Effector memory CD8-positive, alpha-beta T cell (primary cell): Measurements from ENCODE around the gene AJAP1.

ENCODE experiments used
- ATAC-seq: fragments of 150-1000 bp; cut with Tn5 transposase; replicated peaks from 2 replicates; pipeline ENCODE4 v1.10.0; 2021; ENCODE audit warnings: mild to moderate bottlenecking, moderate library complexity
- DNase-seq, 3 experiments: peaks; one replicate each; pipeline ENCODE4 v3.0.0; 2021
- H3K27ac Mint-ChIP-seq, 2 donors: one replicate each; pipeline ENCODE4 v1.8.0; 2022; ENCODE audit warnings: mild to moderate bottlenecking in 2 of 2, mixed read lengths in 2 of 2, moderate library complexity in 2 of 2
- H3K27me3 Mint-ChIP-seq, 2 donors: one replicate each; pipeline ENCODE4 v1.8.0; 2022; ENCODE audit warnings: mixed read lengths in 2 of 2
- H3K36me3 Mint-ChIP-seq: one replicate; pipeline ENCODE4 v1.8.0; 2022; ENCODE audit warnings: mild to moderate bottlenecking, moderate library complexity, mixed read lengths; ENCODE audit not compliant: insufficient read depth
- H3K4me1 Mint-ChIP-seq, 2 donors: one replicate each; pipeline ENCODE4 v1.8.0; 2022; ENCODE audit warnings: low read depth in 2 of 2, mixed read lengths in 2 of 2
- H3K4me3 Mint-ChIP-seq, 2 donors: one replicate each; pipeline ENCODE4 v1.8.0; 2022; ENCODE audit warnings: mild to moderate bottlenecking in 2 of 2, mixed read lengths in 2 of 2, moderate library complexity in 2 of 2
- H3K9me3 Mint-ChIP-seq, 2 donors: one replicate each; pipeline ENCODE4 v1.8.0; 2022; ENCODE audit warnings: mixed read lengths in 2 of 2

The AJAP1 gene

GRCh38 chr1:4622821-4623220 lies 31.6 kb upstream of the AJAP1 start:
- Mint-ChIP-seq H3K27me3 (peaks cover 6 to 19% of the 10 kb centered on the region in 2 donors), H3K9me3 (no peaks in the 10 kb centered on the region), H3K4me3 (no peak overlapping the region), H3K36me3 (no peaks in the 10 kb centered on the region), H3K27ac (no peak overlapping the region), H3K4me1 (no peaks in the 10 kb centered on the region)
- DNase-seq = no peak
- ATAC-seq = no peak

DNA sequence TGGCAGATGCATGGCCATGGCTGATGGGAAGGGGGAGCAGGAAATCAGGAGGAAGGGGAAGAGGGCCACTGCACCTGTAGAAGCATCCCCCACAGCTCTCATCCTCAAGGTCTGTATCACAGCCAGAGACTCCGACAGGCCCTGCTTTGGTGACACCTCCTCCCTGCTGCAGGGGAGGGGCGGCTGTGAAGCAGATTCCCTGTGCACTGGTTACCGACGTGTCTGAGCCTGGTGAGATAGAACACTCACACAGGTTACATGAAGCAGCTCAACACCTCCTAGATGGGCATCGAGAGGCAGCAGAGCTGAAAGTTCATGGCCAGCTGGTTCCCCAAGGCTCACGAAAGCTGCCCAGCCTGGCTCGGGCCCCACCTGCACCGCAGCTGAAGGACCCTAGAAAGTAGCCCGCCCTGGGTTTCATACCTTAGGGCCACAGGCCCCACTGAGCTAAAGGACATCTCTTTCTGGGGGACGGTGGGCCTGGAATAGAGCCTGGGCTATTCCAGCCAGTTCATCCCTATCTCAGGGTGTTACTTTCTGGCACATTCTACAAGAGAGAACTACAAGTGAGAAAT lies 30.2 kb upstream of the AJAP1 start:
- Mint-ChIP-seq H3K36me3 (no peaks in the 10 kb centered on the region), H3K9me3 (no peaks in the 10 kb centered on the region), H3K4me3 (no peak overlapping the region), H3K4me1 (no peaks in the 10 kb centered on the region), H3K27me3 (peaks cover 12 to 29% of the 10 kb centered on the region in 2 donors), H3K27ac (no peak overlapping the region)
- DNase-seq = no peak
- no peak for ATAC-seq

- no peak overlapping the region for H3K27ac Mint-ChIP-seq
- no peaks in the 10 kb centered on the region for H3K36me3 Mint-ChIP-seq
- peaks cover 12 to 29% of the 10 kb centered on the region in 2 donors for H3K27me3 Mint-ChIP-seq
- H3K9me3 Mint-ChIP-seq = no peaks in the 10 kb centered on the region
- ATAC-seq (no peak), DNase-seq (no peak)
- H3K4me1 Mint-ChIP-seq = no peaks in the 10 kb centered on the region
- H3K4me3 Mint-ChIP-seq = no peak overlapping the region
Measured at GRCh38 chr1:4624801-4625200, 29.6 kb upstream of the AJAP1 start.

DNA sequence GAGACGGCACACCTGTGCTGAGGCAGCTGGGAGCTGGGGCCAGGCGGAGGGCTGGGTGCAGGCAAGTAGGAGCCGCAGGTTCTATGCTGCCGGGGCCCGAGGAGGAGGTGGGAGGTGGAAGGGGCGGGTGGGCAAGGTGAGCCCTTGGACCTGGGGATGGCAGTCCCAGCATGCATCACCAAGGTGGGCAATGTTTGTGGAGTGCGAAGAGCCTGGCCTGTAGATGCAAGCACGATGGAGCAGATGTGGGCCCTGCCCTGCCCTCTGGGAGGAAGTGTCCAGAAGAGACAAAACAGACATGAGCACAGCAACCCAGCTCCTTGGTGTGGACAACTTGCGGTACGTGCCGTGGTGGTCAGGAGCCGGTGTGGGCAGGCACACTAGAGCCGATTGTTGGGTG lies 28.3 kb upstream of the AJAP1 start:
- Mint-ChIP-seq H3K27me3 (peaks cover 12 to 29% of the 10 kb centered on the region in 2 donors), H3K4me3 (no peak overlapping the region), H3K4me1 (no peaks in the 10 kb centered on the region), H3K36me3 (no peaks in the 10 kb centered on the region), H3K27ac (no peak overlapping the region), H3K9me3 (no peaks in the 10 kb centered on the region)
- no peak for ATAC-seq
- no peak for DNase-seq

DNA sequence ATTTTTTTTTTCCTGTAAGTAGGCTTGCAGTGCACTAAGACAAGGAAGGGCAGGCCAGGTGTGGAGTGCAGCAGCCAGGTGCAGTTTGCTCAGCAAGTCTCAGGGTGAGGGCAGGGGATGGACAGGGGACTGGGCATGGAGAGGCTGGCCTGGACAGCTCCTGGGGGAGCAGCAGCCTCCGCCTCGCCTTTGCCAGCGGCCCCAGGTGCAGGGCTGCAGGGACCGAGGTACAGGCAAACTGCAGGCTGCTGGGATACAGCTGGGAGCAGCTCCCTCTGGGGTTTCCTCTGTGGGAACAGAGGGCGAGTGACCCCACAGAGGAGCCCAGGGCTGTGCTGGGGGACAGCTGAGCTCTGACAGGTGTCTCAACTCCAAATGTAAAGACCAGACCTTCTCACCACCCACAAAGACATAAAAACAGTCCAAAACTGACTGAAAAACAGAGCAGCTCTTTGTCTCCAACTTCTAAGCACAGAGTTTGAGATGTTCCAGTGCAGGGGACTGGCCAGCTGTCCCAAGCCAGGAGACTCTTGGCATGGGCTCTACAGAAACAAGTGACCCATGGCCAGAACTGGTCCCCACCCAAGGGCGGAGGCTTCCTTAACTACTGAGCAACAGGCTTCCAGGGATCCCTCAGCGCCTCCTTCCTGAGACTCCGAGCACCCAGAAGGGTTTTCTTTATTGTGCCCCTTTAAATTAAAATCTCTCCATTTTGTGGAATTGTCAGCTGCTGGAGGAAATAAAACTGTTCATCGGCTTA lies 27.7 kb upstream of the AJAP1 start:
- Mint-ChIP-seq H3K4me1 (no peaks in the 10 kb centered on the region), H3K9me3 (no peaks in the 10 kb centered on the region), H3K4me3 (no peak overlapping the region), H3K36me3 (no peaks in the 10 kb centered on the region), H3K27me3 (peaks cover 12 to 29% of the 10 kb centered on the region in 2 donors), H3K27ac (no peak overlapping the region)
- DNase-seq (no peak), ATAC-seq (no peak)

GRCh38 chr1:4627353-4627752 lies 27.1 kb upstream of the AJAP1 start:
- no peak overlapping the region for H3K4me3 Mint-ChIP-seq
- no peaks in the 10 kb centered on the region for H3K36me3 Mint-ChIP-seq
- H3K27ac Mint-ChIP-seq = no peak overlapping the region
- H3K9me3 Mint-ChIP-seq = no peaks in the 10 kb centered on the region
- peaks cover 12 to 29% of the 10 kb centered on the region in 2 donors for H3K27me3 Mint-ChIP-seq
- no peak for DNase-seq
- ATAC-seq = no peak
- H3K4me1 Mint-ChIP-seq = no peaks in the 10 kb centered on the region

DNA sequence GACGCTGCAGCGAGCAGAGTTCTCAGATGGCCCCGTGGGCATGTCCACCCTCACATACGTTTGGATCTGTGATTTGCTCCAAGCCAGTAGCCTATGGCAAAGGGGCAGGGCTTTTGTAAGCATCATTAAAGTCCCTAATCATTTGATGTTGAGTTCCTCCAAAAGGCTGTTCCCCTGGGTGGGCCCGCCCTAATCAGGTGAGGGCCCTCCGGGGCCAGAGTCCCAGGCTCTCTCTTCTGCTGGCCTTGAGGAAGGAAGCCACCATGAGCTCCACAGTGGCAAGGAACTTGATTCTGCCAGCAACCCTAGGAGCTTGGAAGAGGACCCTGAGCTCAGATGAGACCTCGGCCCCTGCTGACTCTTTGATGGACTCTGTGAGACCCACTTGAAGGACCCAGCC lies 25.4 kb upstream of the AJAP1 start:
- peaks cover 6 to 15% of the 10 kb centered on the region in 2 donors for H3K27me3 Mint-ChIP-seq
- H3K9me3 Mint-ChIP-seq = no peaks in the 10 kb centered on the region
- ATAC-seq (no peak), DNase-seq (no peak)
- no peak overlapping the region for H3K4me3 Mint-ChIP-seq
- H3K36me3 Mint-ChIP-seq = no peaks in the 10 kb centered on the region
- no peak overlapping the region for H3K27ac Mint-ChIP-seq
- no peaks in the 10 kb centered on the region for H3K4me1 Mint-ChIP-seq

DNA sequence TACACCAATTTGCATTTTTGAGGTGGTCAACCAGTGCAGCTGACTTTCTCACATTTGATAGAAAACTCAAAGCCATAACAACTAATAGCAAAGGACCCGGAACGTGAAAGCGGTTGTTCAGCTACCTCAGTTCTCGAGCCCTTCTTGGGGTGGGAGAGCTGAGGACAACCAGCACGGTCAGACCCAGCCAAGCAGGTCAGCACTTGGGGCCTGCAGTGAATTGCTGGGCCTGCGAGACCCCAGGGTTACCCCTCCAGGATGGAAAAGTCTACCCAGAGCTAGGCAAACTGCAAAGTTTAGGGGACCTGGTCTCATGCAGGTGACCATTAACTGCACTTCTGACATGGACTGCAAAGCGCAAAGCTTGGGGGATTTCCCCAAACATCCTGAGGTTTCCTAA lies 23.8 kb upstream of the AJAP1 start:
- Mint-ChIP-seq H3K9me3 (no peaks in the 10 kb centered on the region), H3K4me1 (no peaks in the 10 kb centered on the region), H3K4me3 (no peak overlapping the region), H3K27ac (no peak overlapping the region), H3K27me3 (peaks cover 6 to 14% of the 10 kb centered on the region in 2 donors), H3K36me3 (no peaks in the 10 kb centered on the region)
- ATAC-seq = no peak
- DNase-seq = no peak

- ATAC-seq = no peak
- peaks cover 12 to 19% of the 10 kb centered on the region in 2 donors for H3K27me3 Mint-ChIP-seq
- H3K27ac Mint-ChIP-seq = no peak overlapping the region
- no peaks in the 10 kb centered on the region for H3K4me1 Mint-ChIP-seq
- no peak for DNase-seq
- no peaks in the 10 kb centered on the region for H3K36me3 Mint-ChIP-seq
- H3K9me3 Mint-ChIP-seq = no peaks in the 10 kb centered on the region
- H3K4me3 Mint-ChIP-seq = no peak overlapping the region
Measured at GRCh38 chr1:4631321-4631720, 23.1 kb upstream of the AJAP1 start.

- no peak for DNase-seq
- no peak for ATAC-seq
- Mint-ChIP-seq H3K4me3 (no peak overlapping the region), H3K9me3 (no peaks in the 10 kb centered on the region), H3K27me3 (peaks cover 17 to 31% of the 10 kb centered on the region in 2 donors), H3K36me3 (no peaks in the 10 kb centered on the region), H3K27ac (no peak overlapping the region), H3K4me1 (no peaks in the 10 kb centered on the region)
Measured at GRCh38 chr1:4633346-4633745, 21.1 kb upstream of the AJAP1 start.

DNA sequence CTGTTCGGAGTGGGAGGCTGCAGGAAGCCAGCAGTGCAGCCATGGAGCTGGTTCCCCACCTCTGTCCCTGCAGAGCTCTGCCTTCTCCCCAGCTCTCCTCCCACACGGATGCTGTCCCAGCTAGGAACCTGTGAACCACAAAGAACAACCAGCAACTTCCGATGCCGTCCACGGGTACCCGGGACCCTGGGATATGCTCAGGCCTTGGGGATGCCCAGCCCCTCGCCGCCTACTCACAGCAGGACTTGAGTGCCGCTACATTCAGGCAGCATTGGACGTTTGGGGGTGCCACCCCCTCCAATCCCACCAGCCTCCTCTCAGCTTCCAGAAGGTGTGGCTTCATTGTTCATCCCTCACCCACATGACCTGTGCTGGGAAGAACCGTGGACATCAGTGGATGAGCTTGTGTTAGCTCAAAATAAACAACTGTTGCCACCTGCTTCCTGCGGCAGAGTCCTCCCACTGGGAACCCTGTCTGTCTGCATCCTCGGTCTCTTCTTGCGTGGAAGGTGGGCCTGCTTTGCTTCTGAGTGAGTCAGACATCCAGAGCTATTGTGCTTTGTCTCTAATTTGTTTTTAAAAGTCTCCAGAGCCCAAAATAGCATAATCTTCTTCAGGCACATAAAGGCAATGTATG lies 20.1 kb upstream of the AJAP1 start:
- H3K27ac Mint-ChIP-seq = no peak overlapping the region
- DNase-seq (no peak), ATAC-seq (no peak)
- H3K9me3 Mint-ChIP-seq = no peaks in the 10 kb centered on the region
- H3K27me3 Mint-ChIP-seq = peaks cover 14 to 29% of the 10 kb centered on the region in 2 donors
- no peaks in the 10 kb centered on the region for H3K36me3 Mint-ChIP-seq
- H3K4me3 Mint-ChIP-seq = no peak overlapping the region
- H3K4me1 Mint-ChIP-seq = no peaks in the 10 kb centered on the region

DNA sequence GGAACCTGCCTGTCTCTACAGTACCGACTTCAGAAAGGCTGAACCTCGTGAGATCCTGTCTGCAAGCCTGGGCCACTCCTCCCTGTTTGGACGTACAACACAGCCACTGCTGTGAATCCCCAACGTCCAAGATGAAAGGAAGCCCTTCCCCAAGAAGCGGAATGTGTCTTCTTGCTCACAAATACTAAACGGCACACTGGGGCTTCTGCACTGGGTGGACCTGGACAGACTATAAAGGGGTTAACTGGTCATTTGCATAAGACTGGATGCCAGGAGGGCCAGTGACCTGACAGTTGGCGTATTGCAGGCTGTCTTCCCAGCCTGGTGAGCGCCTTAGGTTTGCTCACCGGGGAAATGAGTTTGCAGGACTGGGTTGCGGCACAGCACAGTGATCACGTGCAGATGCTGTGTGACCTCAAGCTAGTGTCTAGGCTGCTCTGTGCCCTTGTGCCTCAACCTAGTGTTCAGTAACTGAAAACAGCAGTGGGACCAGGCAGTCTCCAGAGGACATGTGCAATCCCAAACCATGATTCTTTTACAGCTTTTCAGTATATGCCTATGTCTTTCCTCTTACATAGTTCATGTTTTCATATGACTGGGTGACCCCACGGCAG lies 19.5 kb upstream of the AJAP1 start:
- no peaks in the 10 kb centered on the region for H3K4me1 Mint-ChIP-seq
- H3K27me3 Mint-ChIP-seq = peaks cover 14 to 29% of the 10 kb centered on the region in 2 donors
- no peaks in the 10 kb centered on the region for H3K9me3 Mint-ChIP-seq
- H3K4me3 Mint-ChIP-seq = no peak overlapping the region
- H3K27ac Mint-ChIP-seq = no peak overlapping the region
- DNase-seq = no peak
- no peaks in the 10 kb centered on the region for H3K36me3 Mint-ChIP-seq
- no peak for ATAC-seq

DNA sequence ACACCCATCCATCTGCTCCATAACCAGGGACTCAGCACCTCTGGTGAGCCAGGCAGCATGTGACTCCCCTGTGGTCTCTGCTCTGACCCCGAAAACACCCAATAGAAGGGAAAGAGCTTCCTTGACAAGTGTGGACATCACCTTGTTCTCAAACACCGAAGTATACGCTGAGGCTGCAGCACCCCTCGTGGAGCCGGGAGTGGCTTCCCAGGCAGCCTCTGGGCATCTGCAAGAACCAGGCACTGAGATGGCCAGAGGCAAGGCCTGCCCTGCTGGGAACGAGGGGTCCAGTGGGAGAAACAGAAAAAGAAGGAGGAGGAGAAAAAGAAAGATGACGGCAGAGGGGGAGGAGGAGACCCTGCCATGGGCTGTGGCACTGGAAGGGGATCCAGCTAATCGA lies 18.2 kb upstream of the AJAP1 start:
- H3K36me3 Mint-ChIP-seq = no peaks in the 10 kb centered on the region
- DNase-seq (no peak), ATAC-seq (no peak)
- no peaks in the 10 kb centered on the region for H3K4me1 Mint-ChIP-seq
- H3K9me3 Mint-ChIP-seq = no peaks in the 10 kb centered on the region
- H3K27me3 Mint-ChIP-seq = peaks cover 14 to 29% of the 10 kb centered on the region in 2 donors
- no peak overlapping the region for H3K27ac Mint-ChIP-seq
- H3K4me3 Mint-ChIP-seq = no peak overlapping the region
